GM19397 (cell line): ENCODE results near the gene RBBP7.

Experiments
- ATAC-seq: cut with Tn5 transposase; IDR thresholded peaks from one replicate; pipeline ENCODE4 v1.9.1; 2021; ENCODE audit warnings: mild to moderate bottlenecking, moderate library complexity; ENCODE audit not compliant: unreplicated experiment

Gene RBBP7

DNA sequence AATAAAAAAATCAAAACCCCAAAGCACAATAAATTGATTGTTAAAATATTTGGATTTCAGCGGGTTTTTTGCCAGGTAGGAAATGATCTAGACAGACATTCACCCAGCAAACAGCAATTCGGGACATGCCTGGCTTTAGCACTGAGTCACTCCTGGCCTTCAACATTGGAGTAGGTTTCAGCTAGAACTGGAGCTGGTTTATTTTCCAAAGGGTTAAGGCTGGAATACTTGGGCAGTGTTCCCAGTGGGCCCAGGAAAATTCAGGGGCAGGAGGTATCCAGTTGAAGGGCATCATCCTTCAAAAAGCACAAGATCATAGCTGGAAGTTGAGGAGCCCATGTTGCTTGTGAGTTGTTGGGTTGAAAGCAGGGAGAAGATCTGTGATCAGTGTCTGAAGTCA is 42.9 kb downstream of the RBBP7 start:
- no peak for ATAC-seq

DNA sequence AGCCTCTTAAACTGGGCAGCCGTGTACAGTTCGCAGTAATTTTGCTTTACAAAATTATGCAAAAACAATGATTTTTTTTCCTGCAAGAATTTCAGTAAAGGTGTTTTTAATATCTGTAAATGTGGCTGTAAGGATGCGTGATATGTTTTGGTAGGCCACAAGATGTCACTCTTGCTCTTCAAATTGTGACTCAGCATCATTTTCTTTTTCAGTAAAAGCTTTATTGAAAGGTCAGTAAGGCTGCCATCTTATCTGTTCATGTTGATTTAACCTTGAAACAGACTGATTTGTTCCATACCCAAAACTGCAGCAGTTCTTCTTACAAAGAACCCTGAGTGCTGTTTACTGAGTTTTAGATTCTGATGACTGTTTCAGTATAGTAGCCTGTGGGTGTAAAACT is 44.0 kb downstream of the RBBP7 start:
- ATAC-seq = no peak

DNA sequence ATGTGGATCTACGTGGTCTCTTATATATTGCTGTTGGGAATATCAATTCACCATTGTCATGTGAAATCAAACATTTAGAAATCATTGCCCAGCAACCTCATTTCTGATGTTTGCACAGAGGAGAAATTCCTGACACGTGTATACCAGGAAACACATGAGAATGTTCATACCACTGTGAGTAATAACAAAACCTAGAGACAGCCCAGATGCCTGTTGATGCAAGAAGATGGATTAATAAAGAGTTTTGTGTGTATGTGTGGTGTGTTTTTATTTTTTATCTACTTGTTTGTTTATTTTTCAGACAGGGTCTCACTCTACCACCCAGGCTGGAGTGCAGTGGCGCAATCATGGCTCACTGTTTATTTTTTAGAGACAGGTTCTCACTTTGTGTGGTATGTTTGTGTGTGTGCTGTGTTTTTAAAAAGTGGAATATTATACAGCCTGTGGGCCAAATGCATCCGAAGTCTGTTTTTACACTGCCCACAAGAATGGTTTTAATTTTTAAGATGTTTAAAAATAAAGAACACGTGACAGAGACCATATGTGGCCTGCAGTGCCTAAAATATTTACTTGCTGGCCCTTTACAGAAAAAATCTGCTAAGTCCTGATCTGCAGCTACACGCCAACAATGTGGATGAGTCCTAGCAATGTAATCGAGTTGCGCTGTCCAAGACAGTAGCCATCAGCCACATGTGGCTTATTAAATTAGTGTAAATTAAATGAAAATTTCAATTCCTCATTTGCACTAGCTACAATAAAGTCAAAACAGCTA is 44.7 kb downstream of the RBBP7 start:
- no peak for ATAC-seq

DNA sequence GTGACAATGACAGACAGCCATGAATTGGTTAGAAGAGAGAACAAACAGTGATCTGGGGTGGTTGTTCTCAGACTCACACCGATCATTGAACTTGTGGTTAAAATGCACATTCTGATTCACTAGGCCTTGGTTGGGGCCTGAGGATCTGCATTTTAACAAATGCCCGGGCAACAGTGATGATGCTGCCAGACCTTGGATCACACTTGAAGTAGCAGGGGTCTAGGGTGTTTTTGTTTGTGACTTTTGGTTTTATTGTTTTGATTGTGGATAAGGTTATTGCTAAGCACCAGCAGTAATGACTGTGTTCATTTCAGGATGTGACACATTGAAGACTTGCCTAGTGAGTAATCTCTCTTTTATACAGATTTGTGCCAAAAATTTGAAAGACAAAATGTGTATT is 47.4 kb downstream of the RBBP7 start:
- ATAC-seq = no peak

DNA sequence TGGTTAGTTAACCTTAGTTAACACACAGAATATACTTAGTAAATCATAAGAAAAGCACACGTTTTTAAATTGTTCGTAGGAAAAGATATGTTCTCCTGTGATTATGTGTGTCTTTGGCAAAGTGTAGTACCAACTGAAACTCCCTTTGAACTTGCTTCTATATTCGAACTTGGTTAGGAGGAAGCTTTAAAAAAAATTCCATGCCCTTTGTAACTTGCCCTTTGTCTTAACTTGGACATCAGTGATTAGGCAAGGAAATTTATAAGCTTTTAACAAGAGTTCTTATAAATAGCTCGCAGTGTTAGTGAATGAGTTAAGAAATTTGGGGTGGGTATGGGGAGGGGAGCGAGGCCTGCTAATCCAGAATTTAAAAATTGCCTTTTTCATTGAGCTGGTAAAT is 50.5 kb downstream of the RBBP7 start:
- ATAC-seq = no peak

DNA sequence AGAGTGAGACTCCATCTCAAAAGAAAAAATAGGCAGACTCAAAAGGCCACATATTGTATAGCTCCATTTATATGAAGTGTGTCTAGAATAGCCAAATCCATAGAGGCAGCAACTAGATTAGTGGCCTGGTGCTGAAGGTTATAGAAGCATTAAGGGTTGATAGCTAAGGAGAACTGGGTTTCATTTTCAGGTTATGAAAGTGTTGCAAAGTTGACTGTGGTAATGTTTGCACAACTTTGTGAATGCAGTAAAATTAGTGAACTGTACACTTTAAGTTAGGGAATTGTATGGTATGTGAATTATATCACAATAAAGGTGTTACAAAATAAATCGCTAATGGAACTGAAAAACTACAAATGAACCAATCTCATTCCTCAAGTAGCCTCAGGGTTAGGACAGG is 55.6 kb downstream of the RBBP7 start:
- ATAC-seq = no peak

DNA sequence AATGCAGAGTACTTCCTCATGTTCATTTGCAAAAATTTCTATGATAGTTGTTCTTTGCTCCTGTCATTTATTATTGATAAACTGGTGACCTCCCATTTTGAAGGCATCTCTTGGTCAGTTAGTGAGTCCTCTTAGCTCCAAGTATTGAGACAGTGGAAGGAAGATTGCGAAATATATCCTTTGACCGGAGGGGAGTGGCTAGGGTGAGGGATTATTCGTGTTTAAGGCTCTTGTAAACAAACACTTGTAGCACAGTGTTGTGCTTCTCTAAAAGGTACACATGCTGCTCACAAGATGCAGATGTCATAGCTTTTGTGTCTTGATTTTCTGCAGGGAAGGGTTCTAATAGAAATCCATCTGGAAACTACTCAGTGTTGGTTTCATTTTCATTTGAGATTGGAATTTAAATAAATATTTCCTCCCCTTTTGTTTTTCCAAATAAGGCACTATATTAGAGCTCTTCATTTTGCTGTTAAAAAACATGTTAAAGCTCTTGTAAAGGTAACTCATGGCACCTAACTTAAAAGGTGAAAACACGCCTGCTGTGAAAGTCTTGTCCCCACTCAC is 62.1 kb downstream of the RBBP7 start:
- no peak for ATAC-seq

DNA sequence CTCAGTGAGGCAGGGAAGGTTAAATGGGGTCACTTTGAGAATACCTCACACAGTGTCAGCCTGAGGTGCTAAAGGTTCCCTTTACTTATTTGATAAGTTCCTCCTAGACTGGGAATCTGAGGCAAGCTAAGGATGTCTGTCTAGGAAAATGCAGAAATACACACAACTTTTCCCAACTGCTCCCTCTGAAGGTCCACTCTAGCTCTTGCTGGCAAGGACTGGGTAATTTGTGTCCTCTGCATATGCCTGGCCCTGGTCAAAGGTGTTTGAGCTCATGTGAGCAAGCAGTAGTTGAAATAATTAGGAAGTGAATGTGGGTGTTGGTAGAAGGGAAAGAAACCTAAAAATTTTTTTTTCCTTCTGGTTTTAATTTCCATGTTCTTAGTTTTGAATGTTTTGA is 62.6 kb downstream of the RBBP7 start:
- ATAC-seq = no peak

DNA sequence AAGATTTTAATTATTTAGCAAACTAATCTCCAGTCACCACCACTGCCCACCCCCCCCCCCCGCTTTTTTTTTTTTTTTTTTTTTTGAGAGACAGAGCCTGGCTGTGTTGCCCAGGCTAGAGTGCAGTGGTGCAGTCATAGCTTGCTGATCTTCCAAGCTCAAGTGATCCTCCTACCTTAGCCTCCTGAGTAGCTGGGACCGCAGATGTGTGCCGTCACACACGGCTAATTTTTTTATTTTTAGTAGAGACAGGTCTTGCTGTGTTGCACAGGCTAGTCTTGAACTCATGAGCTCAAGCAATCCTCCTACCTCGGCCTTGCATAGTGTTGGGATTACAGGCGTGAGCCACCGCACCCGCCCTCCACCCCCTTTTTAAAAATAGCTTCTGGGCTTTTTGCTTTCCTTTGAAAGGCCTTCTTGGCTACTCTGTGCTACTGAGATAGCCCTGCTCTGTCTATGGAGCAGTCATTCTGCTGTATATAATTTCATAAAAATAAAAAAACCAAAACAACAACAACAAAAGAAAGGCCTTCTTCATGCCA is 65.2 kb downstream of the RBBP7 start:
- ATAC-seq = no peak

DNA sequence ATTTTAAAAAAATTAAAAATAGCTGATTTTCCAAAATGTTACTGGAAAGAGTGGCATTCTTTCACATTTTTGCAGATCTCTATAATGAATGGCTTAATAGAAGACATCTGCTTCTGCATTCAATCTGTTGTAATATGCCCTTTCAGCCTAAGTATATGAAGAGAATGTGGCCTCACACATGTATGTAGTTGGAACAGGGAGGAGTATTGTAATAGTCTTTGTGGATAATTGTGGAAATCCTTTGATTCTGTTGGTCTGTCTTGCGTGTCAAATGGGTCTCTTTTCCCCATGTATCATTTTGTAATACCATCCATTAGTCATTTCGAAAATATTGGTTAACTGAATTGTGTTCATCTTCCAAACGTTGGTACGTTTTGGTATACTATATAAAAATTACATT is 72.3 kb downstream of the RBBP7 start:
- no peak for ATAC-seq

DNA sequence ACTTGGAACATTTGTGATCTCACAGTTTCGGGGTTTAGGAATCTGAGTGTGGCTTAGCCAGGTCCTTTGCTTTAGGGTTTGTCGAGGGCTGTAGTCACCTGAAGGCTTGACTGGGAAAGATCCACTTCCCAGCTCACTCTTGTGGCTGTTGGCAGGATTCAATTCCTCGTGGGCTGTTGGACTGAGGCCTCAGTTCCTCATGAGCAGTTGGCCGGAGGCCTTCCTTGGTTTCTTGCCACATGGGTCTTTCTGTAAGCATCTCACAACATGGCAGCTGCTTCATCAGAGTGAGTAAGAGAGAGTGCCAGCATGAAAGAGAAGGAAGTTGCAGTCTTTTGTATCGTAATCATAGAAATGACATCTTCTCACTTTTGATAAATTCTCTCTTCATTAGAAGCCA is 72.8 kb downstream of the RBBP7 start:
- no peak for ATAC-seq

DNA sequence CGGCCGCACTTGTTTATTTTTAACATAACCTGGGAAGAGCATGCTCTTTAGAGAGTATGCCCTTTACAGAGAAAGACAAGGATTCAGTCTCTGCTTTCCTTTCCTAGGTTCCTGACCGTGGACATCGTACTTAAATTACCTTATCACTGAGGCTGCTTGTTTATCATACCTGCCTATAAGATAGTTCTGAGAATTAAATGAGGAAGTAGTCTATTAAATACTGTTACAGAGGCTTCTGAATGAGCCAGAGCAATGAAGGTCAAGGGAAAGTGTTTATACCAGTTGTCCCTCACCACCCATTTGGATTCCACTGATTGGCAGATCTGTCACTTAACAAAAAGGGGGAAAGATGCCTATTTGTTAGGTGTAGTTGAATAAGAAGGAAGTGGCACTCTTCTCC is 73.9 kb downstream of the RBBP7 start:
- ATAC-seq = no peak
